HG03575 (cell line): ENCODE measurements around the gene ISM2.

ENCODE experiments used
- ATAC-seq: cut with Tn5 transposase; IDR thresholded peaks from one replicate; pipeline ENCODE4 v1.9.1; 2021; ENCODE audit not compliant: unreplicated experiment, insufficient number of reproducible peaks, low FRiP score; ENCODE audit errors: extremely low read depth

The ISM2 gene

DNA sequence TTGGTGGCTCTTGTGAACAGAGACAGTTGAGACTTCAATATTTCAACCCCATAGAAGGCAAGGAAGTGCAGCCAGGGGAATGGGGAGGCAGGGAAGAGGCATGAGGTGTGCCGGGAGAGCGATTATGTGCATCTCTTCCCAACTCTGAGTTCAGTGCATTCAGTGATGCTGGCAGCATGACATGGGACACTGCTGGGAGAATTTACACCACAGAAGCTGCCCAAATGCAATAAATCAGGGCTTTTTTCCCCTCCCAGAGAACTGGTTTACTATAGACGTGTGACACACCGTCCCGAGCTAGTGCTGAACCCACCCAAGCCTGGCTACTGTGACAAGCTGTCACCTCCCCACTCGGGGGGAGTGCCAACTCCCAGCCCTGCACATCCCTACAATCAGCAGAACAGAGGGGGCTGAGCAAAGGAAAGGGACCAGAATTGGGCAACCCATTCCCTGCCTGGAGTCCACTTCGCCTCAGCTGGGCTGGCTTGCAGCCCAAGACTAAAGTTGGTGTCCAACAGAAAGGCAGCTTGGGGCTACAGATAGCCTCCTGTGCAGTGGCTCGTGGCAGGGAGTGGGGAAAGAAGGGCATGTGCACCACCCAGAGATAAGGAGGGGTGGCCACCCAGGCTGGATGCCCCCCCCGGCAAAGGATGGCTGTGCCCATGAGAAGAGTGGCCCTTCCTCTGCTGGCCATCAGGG lies 24.0 kb downstream of the ISM2 start:
- ATAC-seq = no peak

GRCh38 chr14:77473921-77474320 lies 24.7 kb downstream of the ISM2 start:
- no peak for ATAC-seq

DNA sequence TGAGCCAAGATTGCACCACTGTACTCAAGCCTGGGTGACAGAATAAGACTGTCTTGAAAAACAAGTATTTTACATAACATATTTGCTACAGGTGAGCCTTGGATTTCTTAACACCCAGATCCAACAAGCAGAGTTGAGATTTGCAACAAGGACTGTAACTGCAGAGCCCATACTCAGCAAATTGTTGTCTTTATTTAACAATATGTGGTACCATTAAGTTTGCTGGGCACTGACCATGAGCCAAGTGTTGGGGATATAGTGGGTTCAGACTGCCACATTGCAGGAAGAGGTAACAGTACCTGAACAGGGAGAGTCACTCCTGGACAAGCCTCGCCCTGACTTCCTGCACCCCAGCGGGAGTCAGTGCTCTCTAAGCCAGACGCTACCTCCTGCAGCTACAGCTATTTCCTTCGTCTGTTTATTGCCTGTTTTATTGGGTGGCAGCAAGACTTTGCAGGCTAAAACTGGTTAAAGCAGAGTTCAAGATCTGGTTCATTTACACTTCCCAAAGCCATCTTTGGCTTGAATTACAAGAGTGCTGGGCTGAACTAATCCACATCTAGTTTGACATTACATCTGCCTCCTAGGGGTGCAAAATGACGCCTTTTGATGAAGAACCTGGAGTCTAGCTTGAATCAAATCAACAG lies 28.3 kb downstream of the ISM2 start:
- no peak for ATAC-seq

DNA sequence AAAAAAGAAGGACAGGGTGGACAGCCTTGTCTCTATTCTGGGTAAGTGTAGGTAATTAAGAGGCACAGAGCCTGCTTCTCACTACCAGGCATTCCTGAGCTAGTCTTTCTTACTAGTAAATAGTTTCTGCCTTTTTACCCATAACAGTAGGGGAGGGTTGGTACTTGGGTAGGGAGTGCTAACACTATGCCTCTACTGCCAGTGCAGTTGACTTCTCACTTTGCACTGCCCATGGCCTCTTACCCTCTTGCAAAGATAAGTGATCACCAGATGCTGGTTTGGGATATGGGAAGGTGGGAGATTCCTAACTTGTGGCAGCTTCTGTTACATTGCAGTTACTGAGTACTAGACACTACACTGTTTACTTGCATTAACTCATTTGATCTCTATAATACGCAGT lies 29.1 kb downstream of the ISM2 start:
- ATAC-seq = no peak

DNA sequence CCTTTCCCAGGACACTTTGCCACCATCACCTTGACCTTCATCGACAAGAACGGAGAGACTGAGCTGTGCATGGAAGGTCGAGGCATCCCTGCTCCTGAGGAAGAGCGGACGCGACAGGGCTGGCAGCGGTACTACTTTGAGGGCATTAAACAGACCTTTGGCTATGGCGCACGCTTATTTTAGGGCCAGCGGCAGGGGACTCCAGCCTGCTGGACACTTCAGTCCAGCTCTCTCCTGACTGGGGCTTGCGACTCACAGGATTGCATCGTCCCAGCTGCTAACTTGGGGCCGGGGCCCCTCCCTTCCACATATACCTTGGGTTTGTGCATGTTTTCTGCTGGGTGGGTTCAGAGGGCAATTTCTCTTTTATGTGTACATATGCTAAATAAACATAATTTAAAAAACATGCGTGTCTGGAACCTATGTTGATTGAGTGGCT lies 29.5 kb downstream of the ISM2 start:
- ATAC-seq = no peak

GRCh38 chr14:77467801-77468200 lies 30.8 kb downstream of the ISM2 start:
- ATAC-seq = no peak

- no peak for ATAC-seq
These were observed 39.4 kb downstream of the ISM2 start for GRCh38 chr14:77459072-77459723.

GRCh38 chr14:77458249-77458950 lies 40.2 kb downstream of the ISM2 start:
- ATAC-seq = no peak

GRCh38 chr14:77457522-77458248 lies 40.9 kb downstream of the ISM2 start, which contains the start of the genes AHSA1 and VIPAS39:
AHSA1 (plus strand) TSS chr14:77458093; CDS start chr14:77458190, 97 bp downstream.
VIPAS39 (minus strand) TSS chr14:77457601; CDS start chr14:77454102, 3,499 bp downstream.
- peak; percentile 80 for ATAC-seq

DNA sequence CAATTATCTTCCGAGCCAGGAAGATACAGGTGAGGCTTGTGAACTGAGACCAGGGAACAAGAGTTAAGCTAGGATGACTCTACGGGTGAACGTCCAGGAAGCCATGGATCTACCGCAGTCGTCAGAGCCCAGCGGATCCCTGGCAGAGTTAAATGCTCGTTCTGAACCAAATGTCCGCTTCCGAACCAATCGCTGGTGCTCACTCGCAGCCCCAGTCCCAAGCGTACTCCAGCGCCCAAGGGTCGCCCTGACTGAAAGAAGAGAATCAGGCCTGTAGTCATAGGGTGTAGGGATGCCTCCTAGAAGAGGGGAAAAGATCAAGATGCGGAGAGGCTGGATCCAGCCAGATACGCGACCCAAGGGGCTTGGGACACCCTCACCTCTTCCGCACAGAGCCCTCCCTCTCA lies 41.5 kb downstream of the ISM2 start:
- no peak for ATAC-seq

DNA sequence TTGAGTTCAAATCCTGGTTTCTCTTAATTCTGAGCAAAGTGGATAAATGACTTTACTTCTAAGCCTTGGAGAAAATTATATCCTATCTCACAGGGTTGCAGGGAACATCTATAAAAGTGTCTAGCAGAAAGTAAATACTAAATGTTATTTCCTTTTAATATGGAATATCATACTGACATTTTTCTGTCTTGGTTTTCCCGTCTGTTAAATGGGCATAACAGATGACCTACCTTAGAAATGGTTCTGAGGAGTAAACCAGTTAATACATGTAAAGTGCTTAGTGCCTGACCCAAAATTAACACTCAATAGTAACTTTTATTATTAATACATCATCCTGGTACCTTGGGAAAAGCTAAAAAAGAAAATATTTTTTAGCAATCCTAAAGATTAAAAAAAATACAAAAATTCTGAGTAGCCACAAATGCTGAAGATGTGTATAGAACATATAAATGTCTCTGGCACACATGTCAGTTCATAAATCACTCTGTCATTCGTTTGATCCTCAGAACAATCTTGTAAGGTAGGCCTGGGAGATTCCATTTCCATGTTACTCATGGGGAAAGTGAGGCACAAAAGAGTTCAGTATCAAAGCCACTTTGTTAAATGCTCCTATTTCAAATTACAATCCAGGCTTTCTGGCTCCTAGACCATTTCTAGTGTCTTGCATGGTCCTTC lies 42.5 kb downstream of the ISM2 start:
- ATAC-seq = no peak

DNA sequence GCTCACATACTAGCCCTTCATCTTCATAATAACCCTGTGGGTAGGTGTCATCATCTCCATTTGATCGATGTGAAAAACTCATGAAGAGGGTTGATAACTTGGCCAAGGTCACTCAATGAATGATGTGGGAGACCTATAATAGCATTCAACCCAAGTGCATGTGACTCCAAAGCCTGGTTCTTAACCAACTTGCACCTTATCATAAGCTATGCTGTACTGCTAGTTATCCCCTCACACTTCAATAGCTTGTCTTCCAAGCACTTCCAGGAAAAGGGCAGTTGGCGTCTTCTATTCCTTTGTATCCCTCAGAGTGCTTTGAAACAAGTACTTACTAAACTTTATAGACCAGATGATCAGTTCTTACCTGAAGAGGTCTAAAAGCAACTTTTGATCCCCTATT lies 56.4 kb downstream of the ISM2 start:
- ATAC-seq = no peak

DNA sequence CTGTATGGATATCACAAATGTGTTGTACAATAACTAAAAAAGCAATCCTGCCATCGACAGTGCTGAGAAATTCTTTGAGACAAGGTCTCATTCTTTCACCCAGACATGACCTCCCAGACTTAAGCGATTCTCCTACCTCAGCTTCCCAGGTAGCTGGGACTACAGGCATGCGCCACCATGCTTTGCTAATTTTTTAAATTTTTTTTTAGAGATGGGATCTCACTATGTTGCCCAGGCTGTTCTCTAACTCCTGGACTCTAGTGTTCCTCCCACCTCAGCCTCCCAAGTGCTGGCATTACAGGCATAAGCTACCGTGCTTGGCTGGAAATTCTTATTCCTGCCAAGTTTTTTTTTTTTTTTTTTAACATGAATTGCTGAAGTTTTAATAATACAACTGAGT lies 58.8 kb downstream of the ISM2 start:
- no peak for ATAC-seq

- no peak for ATAC-seq
These were observed 60.0 kb downstream of the ISM2 start for GRCh38 chr14:77438596-77438995.

GRCh38 chr14:77436042-77436441 lies 62.6 kb downstream of the ISM2 start:
- no peak for ATAC-seq

GRCh38 chr14:77426396-77426795 lies 72.2 kb downstream of the ISM2 start:
- no peak for ATAC-seq

DNA sequence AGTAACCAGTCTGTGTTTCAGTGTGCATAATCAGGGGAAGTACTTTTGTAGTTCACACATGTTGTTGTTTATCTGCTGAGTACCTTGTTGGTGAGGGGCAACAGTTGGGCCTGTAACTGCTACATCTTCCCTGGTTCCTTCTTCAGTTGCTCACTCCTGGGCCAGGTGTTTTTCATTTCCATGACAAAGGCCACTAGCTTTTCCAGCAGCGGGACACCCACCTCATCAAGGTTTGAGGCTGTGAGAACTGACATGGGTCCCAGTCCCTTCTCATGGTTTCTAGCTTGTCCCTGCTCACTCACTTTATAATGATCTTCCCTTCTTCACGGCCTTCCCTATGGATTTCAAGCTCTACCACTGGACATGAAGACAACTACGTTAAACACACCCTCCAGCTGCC lies 73.8 kb downstream of the ISM2 start:
- ATAC-seq = no peak
